HEK293T (cell line): ENCODE results near the gene ARGFX.
"Not testable (repeated sequence)": the region's sequence is repeated elsewhere in the genome, so short reads cannot be mapped to it uniquely, and the experiment has no call there.

Source experiments
- CTCF ChIA-PET: fragments of 350-600 bp; formaldehyde crosslinking; extraction: SDS; loops from one replicate; lab custom pipeline; 2021; ENCODE audit warnings: antibody characterized with exemption, inconsistent platforms; lab: Yijun Ruan, JAX
- POLR2A ChIA-PET: fragments of 350-600 bp; formaldehyde crosslinking; extraction: SDS; loops from one replicate; lab custom pipeline; 2020; ENCODE audit warnings: antibody characterized with exemption, inconsistent platforms; lab: Yijun Ruan, JAX
- DNase-seq: peaks from one replicate; pipeline ENCODE4 v3.0.0; 2012; ENCODE audit warnings: mixed read lengths; ENCODE audit errors: extremely low spot score
- ARNT ChIP-seq: fragments of 450-650 bp; IDR thresholded peaks from 2 replicates; pipeline ENCODE4 v1.6.1; 2017; ENCODE audit warnings: mild to moderate bottlenecking
- BHLHE40 ChIP-seq: fragments of 450-650 bp; IDR thresholded peaks from 2 replicates; pipeline ENCODE4 v1.6.1; 2016; ENCODE audit warnings: mild to moderate bottlenecking, moderate library complexity, borderline replicate concordance
- CTBP1 ChIP-seq: fragments of 450-650 bp; IDR thresholded peaks from 2 replicates; pipeline ENCODE4 v1.6.1; 2016; ENCODE audit warnings: borderline replicate concordance
- ELF4 ChIP-seq: fragments of 450-650 bp; IDR thresholded peaks from 2 replicates; pipeline ENCODE4 v1.6.1; 2017; ENCODE audit warnings: antibody characterized with exemption
- FOXA1 ChIP-seq: fragments of 450-650 bp; IDR thresholded peaks from 2 replicates; pipeline ENCODE4 v1.6.1; 2016; ENCODE audit warnings: mild to moderate bottlenecking
- FOXK2 ChIP-seq: fragments of 450-650 bp; IDR thresholded peaks from 2 replicates; pipeline ENCODE4 v1.6.1; 2016; ENCODE audit warnings: mild to moderate bottlenecking
- FOXM1 ChIP-seq: fragments of 450-650 bp; IDR thresholded peaks from 2 replicates; pipeline ENCODE4 v1.6.1; 2017; ENCODE audit warnings: mild to moderate bottlenecking, borderline replicate concordance
- HDGF ChIP-seq: fragments of 450-650 bp; IDR thresholded peaks from 2 replicates; pipeline ENCODE4 v1.6.1; 2017; ENCODE audit warnings: antibody characterized with exemption, borderline replicate concordance
- L3MBTL2 ChIP-seq: fragments of 450-650 bp; conservative IDR thresholded peaks from 2 replicates; pipeline ENCODE4 v1.6.1; 2016; ENCODE audit warnings: mild to moderate bottlenecking
- LEF1 ChIP-seq: fragments of 450-650 bp; IDR thresholded peaks from 2 replicates; pipeline ENCODE4 v1.6.1; 2017; ENCODE audit warnings: mild to moderate bottlenecking, borderline replicate concordance
- NFRKB ChIP-seq: fragments of 450-650 bp; IDR thresholded peaks from 2 replicates; pipeline ENCODE4 v1.6.1; 2016; ENCODE audit warnings: mild to moderate bottlenecking, moderate library complexity
- PKNOX1 ChIP-seq: fragments of 450-650 bp; IDR thresholded peaks from 2 replicates; pipeline ENCODE4 v1.6.1; 2016
- SP1 ChIP-seq: fragments of 450-650 bp; IDR thresholded peaks from 2 replicates; pipeline ENCODE4 v1.6.1; 2017
- SUZ12 ChIP-seq: fragments of 450-650 bp; IDR thresholded peaks from 2 replicates; pipeline ENCODE4 v1.6.1; 2016; ENCODE audit warnings: mild to moderate bottlenecking
- TARDBP ChIP-seq: fragments of 450-650 bp; IDR thresholded peaks from 2 replicates; pipeline ENCODE4 v1.6.1; 2016
- ZNF384 ChIP-seq: fragments of 450-650 bp; IDR thresholded peaks from 2 replicates; pipeline ENCODE4 v1.6.1; 2016

Gene ARGFX

GRCh38 chr3:121562148-121562547 is 5.6 kb upstream of the ARGFX start:
- TF ChIP-seq FOXA1 (no peak), CTBP1 (no peak), L3MBTL2 (no peak), BHLHE40 (no peak), HDGF (no peak), TARDBP (no peak), FOXK2 (no peak), NFRKB (no peak)
- ChIA-PET POLR2A (no interaction called here), CTCF (interaction anchor here (0.7 kb wide), 1 partner anchor 10 kb away, joined by 3 read pairs; no protein-coding TSS in a partner anchor)
- DNase-seq, result no peak

- ChIA-PET POLR2A (no interaction called here), CTCF (no interaction called here)
- no peak for DNase-seq
- TF ChIP-seq SUZ12 (no peak), ARNT (no peak), FOXM1 (no peak), CTBP1 (no peak), SP1 (no peak), FOXK2 (no peak), PKNOX1 (no peak), NFRKB (no peak), ELF4 (no peak)
These were observed 976 bp upstream of the ARGFX start for GRCh38 chr3:121566773-121567172.

GRCh38 chr3:121574449-121574848 is 6.7 kb downstream of the ARGFX start:
- DNase-seq, result no peak
- TF ChIP-seq SP1, result no peak
- TF ChIP-seq NFRKB, result no peak
- no peak for TF ChIP-seq FOXA1
- no peak for TF ChIP-seq FOXK2
- no peak for TF ChIP-seq BHLHE40
- no peak for TF ChIP-seq SUZ12
- no peak for TF ChIP-seq TARDBP
- no peak; the same call in none of the 2 replicates for TF ChIP-seq PKNOX1
- TF ChIP-seq ARNT, result no peak
- no peak for TF ChIP-seq ZNF384
- TF ChIP-seq LEF1, result no peak
- TF ChIP-seq FOXM1, result no peak
- no peak for TF ChIP-seq ELF4
- ChIA-PET CTCF (no interaction called here), POLR2A (no interaction called here)

- ChIA-PET POLR2A (no interaction called here), CTCF (no interaction called here)
- TF ChIP-seq FOXA1 (no peak), ELF4 (no peak), FOXM1 (no peak), LEF1 (no peak), SUZ12 (no peak), ARNT (no peak), CTBP1 (no peak), SP1 (no peak), TARDBP (no peak)
- no peak for DNase-seq
These were observed 13.9 kb downstream of the ARGFX start for GRCh38 chr3:121581691-121582090.

- TF ChIP-seq FOXA1 (no peak), FOXM1 (no peak), CTBP1 (no peak), FOXK2 (no peak), BHLHE40 (no peak), NFRKB (no peak), ZNF384 (no peak), ARNT (no peak), TARDBP (no peak), L3MBTL2 (no peak), ELF4 (no peak), SP1 (no peak), PKNOX1 (no peak), HDGF (no peak), LEF1 (no peak), SUZ12 (no peak)
- no peak for DNase-seq
- ChIA-PET CTCF (no interaction called here), POLR2A (no interaction called here)
These were observed 16.7 kb downstream of the ARGFX start for GRCh38 chr3:121584418-121584817.

- ChIA-PET POLR2A (no interaction called here), CTCF (interaction anchor here (0.6 kb wide), 1 partner anchor 22 kb away, joined by 6 read pairs; no protein-coding TSS in a partner anchor)
- no peak for DNase-seq
- TF ChIP-seq TARDBP (no peak), NFRKB (no peak), CTBP1 (no peak), SP1 (no peak), SUZ12 (no peak)
These were observed 25.3 kb downstream of the ARGFX start, which contains the start of gene FBXO40 for GRCh38 chr3:121592856-121593702. FBXO40 (plus strand) TSS chr3:121593379; CDS start chr3:121620576, 27,197 bp downstream.

GRCh38 chr3:121593806-121594205 is 26.1 kb downstream of the ARGFX start:
- DNase-seq, POLR2A ChIA-PET, CTCF ChIA-PET: not testable (repeated sequence)
